Measurements from ENCODE around the gene KLF16.

KLF16 gene

GRCh38 chr19:1805401-1806183, 57.8 kb downstream of the KLF16 start:
- DNase-seq: no peak

DNA sequence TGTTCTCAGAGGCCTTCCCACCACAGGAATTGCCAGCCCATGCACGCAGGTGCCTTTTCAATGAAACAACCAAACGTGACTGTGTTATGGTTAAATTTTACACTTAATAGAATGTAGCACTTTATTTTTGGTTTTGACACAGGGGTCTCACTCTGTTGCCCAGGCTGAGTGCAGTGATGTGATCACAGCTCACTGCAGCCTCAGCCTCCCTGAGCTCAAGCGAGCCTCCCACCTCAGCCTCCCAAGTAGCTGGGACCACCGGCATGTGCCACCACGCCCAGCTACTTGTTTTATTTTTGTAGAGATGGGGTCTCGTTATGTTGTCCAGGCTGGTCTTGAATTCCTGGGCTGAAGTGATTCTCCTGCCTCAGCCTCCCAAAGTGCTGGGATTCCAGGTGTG, 58.5 kb downstream of the KLF16 start:
- no peak for DNase-seq

Data from suppressor macrophage treated with lipopolysaccharide for 4 hours (primary cell).